ENCODE results near the gene EVL.
"Not testable (repeated sequence)": the region's sequence is repeated elsewhere in the genome, so short reads cannot be mapped to it uniquely, and the experiment has no call there.

EVL gene

GRCh38 chr14:100159865-100160533 lies 94.8 kb downstream of the EVL start:
- FAIRE-seq, result peak; percentile 9
- TF ChIP-seq PAX5 (IDR thresholded peaks at IDR 0.05; ENCODE audit: insufficient read depth, low read length, severe bottlenecking) (no peak), POLR2A (IDR thresholded peaks at IDR 0.05; ENCODE audit: low read depth, low read length) (no peak), POU2F2 (IDR thresholded peaks at IDR 0.05; ENCODE audit: low read depth, low read length) (no peak), POLR2AphosphoS5 (IDR thresholded peaks at IDR 0.05; ENCODE audit: low read depth, low read length) (no peak), TAF1 (IDR thresholded peaks at IDR 0.05; ENCODE audit: low read depth, low read length) (no peak), SPI1 (IDR thresholded peaks at IDR 0.05; ENCODE audit: low read depth, low read length) (no peak)
- no peak for DNase-seq (ENCODE audit: insufficient read length, low spot score)

DNA sequence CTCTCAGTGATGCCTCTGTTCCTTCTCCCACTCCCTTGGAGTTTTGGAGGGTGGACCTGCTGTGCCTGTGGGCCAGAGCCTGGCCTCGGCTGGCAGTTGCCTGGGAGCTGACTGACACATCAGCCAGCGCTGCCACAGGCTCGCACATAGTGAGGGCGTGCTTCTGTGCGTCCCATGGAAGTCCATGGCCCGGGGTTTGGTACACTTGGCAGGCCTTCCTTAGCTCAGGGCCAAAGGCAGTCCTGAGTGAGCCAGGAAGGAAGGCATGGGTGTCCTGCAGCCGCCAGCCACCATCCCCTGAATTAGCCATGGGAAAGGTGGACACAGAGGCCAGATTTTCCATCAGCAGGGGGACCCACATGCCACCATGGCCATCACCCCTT lies 95.3 kb downstream of the EVL start:
- DNase-seq (ENCODE audit: insufficient read length, low spot score) (no peak), FAIRE-seq (no peak)
- TF ChIP-seq PAX5 (IDR thresholded peaks at IDR 0.05; ENCODE audit: insufficient read depth, low read length, severe bottlenecking) (no peak), POLR2AphosphoS5 (IDR thresholded peaks at IDR 0.05; ENCODE audit: low read depth, low read length) (no peak), TAF1 (IDR thresholded peaks at IDR 0.05; ENCODE audit: low read depth, low read length) (no peak), POLR2A (IDR thresholded peaks at IDR 0.05; ENCODE audit: low read depth, low read length) (no peak), SPI1 (IDR thresholded peaks at IDR 0.05; ENCODE audit: low read depth, low read length) (no peak), POU2F2 (IDR thresholded peaks at IDR 0.05; ENCODE audit: low read depth, low read length) (no peak)

GRCh38 chr14:100165376-100165775 lies 100.2 kb downstream of the EVL start:
- FAIRE-seq (no peak), DNase-seq (ENCODE audit: insufficient read length, low spot score) (no peak)
- TF ChIP-seq PAX5 (IDR thresholded peaks at IDR 0.05; ENCODE audit: insufficient read depth, low read length, severe bottlenecking), result no peak
- no peak for TF ChIP-seq TAF1 (IDR thresholded peaks at IDR 0.05; ENCODE audit: low read depth, low read length)
- TF ChIP-seq SPI1 (IDR thresholded peaks at IDR 0.05; ENCODE audit: low read depth, low read length), result no peak
- TF ChIP-seq POLR2AphosphoS5 (IDR thresholded peaks at IDR 0.05; ENCODE audit: low read depth, low read length), result no peak
- TF ChIP-seq POU2F2 (IDR thresholded peaks at IDR 0.05; ENCODE audit: low read depth, low read length), result no peak
- no peak for TF ChIP-seq POLR2A (IDR thresholded peaks at IDR 0.05; ENCODE audit: low read depth, low read length)

DNA sequence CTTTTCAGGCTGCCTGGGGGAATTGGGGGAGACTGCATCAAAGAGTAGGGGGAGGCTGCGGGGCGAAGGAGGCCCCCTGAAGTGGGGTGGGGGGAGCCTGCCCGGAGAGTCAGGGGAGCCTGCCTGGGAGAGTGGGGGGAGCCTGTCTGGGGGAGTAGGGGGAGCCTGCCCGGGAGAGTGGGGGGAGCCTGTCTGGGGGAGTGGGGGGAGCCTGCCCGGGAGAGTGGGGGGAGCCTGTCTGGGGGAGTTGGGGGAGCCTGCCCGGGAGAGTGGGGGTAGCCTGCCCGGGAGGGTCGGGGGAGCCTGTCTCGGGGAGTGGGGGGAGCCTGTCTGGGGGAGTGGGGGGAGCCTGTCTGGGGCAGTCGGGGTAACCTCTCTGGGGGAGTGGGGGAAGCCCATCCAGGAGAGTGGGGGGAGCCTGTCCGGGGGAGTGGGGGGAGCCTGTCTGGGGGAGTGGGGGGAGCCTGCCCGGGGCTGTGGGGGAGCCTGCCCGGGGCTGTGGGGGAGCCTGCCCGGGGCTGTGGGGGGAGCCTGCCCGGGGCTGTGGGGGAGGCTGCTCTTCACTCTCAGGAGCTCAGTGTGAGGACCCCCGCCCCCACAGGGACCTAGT lies 100.7 kb downstream of the EVL start:
- DNase-seq (ENCODE audit: insufficient read length, low spot score), result no peak
- no peak for FAIRE-seq
- no peak for TF ChIP-seq POLR2A (IDR thresholded peaks at IDR 0.05; ENCODE audit: low read depth, low read length)
- TF ChIP-seq POLR2AphosphoS5 (IDR thresholded peaks at IDR 0.05; ENCODE audit: low read depth, low read length), result no peak
- no peak for TF ChIP-seq SPI1 (IDR thresholded peaks at IDR 0.05; ENCODE audit: low read depth, low read length)
- no peak for TF ChIP-seq POU2F2 (IDR thresholded peaks at IDR 0.05; ENCODE audit: low read depth, low read length)
- no peak for TF ChIP-seq PAX5 (IDR thresholded peaks at IDR 0.05; ENCODE audit: insufficient read depth, low read length, severe bottlenecking)
- no peak for TF ChIP-seq TAF1 (IDR thresholded peaks at IDR 0.05; ENCODE audit: low read depth, low read length)

GRCh38 chr14:100168506-100168905 lies 103.3 kb downstream of the EVL start:
- no peak for DNase-seq (ENCODE audit: insufficient read length, low spot score)
- no peak for FAIRE-seq
- TF ChIP-seq PAX5 (IDR thresholded peaks at IDR 0.05; ENCODE audit: insufficient read depth, low read length, severe bottlenecking), result no peak
- no peak for TF ChIP-seq POLR2A (IDR thresholded peaks at IDR 0.05; ENCODE audit: low read depth, low read length)
- no peak for TF ChIP-seq TAF1 (IDR thresholded peaks at IDR 0.05; ENCODE audit: low read depth, low read length)
- TF ChIP-seq SPI1 (IDR thresholded peaks at IDR 0.05; ENCODE audit: low read depth, low read length), result 0 out of 2 replicates have a peak, but pooled peaks have one; percentile 36
- no peak for TF ChIP-seq POLR2AphosphoS5 (IDR thresholded peaks at IDR 0.05; ENCODE audit: low read depth, low read length)

DNA sequence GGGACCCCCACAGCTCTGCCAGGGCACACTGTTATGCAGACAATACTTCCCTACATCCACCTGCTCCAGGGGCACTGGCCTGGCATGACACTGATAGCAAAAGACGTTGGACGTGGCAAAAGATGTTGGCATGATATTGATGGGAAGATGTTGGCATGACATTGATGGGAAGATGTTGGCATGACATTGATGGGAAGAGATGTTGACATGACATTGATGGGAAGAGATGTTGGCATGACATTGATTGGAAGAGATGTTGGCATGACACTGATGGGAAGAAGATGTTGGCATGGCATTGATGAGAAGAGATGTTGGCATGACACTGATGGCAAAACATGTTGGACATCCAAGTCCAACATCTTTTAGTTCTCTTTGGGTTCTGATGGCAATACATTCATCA lies 105.7 kb downstream of the EVL start:
- no peak for DNase-seq (ENCODE audit: insufficient read length, low spot score)
- FAIRE-seq, result peak; percentile 40
- TF ChIP-seq POU2F2 (IDR thresholded peaks at IDR 0.05; ENCODE audit: low read depth, low read length) (no peak), POLR2A (IDR thresholded peaks at IDR 0.05; ENCODE audit: low read depth, low read length) (no peak), POLR2AphosphoS5 (IDR thresholded peaks at IDR 0.05; ENCODE audit: low read depth, low read length) (no peak), TAF1 (IDR thresholded peaks at IDR 0.05; ENCODE audit: low read depth, low read length) (no peak)

GRCh38 chr14:100172811-100173210 lies 107.6 kb downstream of the EVL start:
- no peak for FAIRE-seq
- TF ChIP-seq PAX5 (IDR thresholded peaks at IDR 0.05; ENCODE audit: insufficient read depth, low read length, severe bottlenecking) (no peak), SPI1 (IDR thresholded peaks at IDR 0.05; ENCODE audit: low read depth, low read length) (no peak), POLR2A (IDR thresholded peaks at IDR 0.05; ENCODE audit: low read depth, low read length) (no peak), TAF1 (IDR thresholded peaks at IDR 0.05; ENCODE audit: low read depth, low read length) (no peak), POLR2AphosphoS5 (IDR thresholded peaks at IDR 0.05; ENCODE audit: low read depth, low read length) (no peak), POU2F2 (IDR thresholded peaks at IDR 0.05; ENCODE audit: low read depth, low read length) (no peak)
- DNase-seq (ENCODE audit: insufficient read length, low spot score), result no peak

GRCh38 chr14:100173353-100173752 lies 108.1 kb downstream of the EVL start:
- DNase-seq (ENCODE audit: insufficient read length, low spot score), result no peak
- FAIRE-seq, result no peak
- TF ChIP-seq TAF1 (IDR thresholded peaks at IDR 0.05; ENCODE audit: low read depth, low read length) (no peak), SPI1 (IDR thresholded peaks at IDR 0.05; ENCODE audit: low read depth, low read length) (no peak)

DNA sequence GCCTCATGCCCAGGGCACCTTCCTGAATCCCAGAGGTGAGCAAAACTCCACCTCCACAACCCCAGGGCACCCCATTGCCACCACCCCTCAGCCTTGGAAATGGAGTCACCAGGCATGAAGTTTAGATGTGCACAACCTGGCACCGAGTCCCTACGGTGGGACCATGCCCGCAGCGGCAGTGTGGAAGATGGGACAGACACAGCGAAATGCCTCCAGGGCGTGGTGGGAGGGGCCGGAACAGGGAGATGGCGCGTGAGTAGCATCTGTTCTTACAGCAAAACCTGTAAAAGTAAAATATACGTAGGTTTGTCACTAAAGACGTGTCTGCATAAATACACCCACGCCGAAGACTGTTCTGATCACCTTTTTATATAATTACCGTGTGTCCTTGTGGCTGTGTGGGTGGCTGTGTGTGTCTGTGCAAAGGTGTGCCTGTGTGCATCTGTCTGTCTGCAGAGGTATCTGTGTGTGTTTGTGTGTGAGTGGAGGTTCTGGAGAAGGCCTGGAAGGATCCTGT lies 111.6 kb downstream of the EVL start:
- TF ChIP-seq POLR2A (IDR thresholded peaks at IDR 0.05; ENCODE audit: low read depth, low read length), result no peak
- no peak for TF ChIP-seq POLR2AphosphoS5 (IDR thresholded peaks at IDR 0.05; ENCODE audit: low read depth, low read length)
- no peak for TF ChIP-seq TAF1 (IDR thresholded peaks at IDR 0.05; ENCODE audit: low read depth, low read length)
- TF ChIP-seq POU2F2 (IDR thresholded peaks at IDR 0.05; ENCODE audit: low read depth, low read length), result no peak
- TF ChIP-seq SPI1 (IDR thresholded peaks at IDR 0.05; ENCODE audit: low read depth, low read length), result no peak
- TF ChIP-seq PAX5 (IDR thresholded peaks at IDR 0.05; ENCODE audit: insufficient read depth, low read length, severe bottlenecking), result no peak
- FAIRE-seq (no peak), DNase-seq (ENCODE audit: insufficient read length, low spot score) (no peak)

GRCh38 chr14:100178691-100179090 lies 113.5 kb downstream of the EVL start:
- no peak for DNase-seq (ENCODE audit: insufficient read length, low spot score)
- FAIRE-seq, result no peak
- no peak for TF ChIP-seq POLR2AphosphoS5 (IDR thresholded peaks at IDR 0.05; ENCODE audit: low read depth, low read length)
- no peak for TF ChIP-seq POU2F2 (IDR thresholded peaks at IDR 0.05; ENCODE audit: low read depth, low read length)
- TF ChIP-seq SPI1 (IDR thresholded peaks at IDR 0.05; ENCODE audit: low read depth, low read length), result no peak
- no peak for TF ChIP-seq POLR2A (IDR thresholded peaks at IDR 0.05; ENCODE audit: low read depth, low read length)

DNA sequence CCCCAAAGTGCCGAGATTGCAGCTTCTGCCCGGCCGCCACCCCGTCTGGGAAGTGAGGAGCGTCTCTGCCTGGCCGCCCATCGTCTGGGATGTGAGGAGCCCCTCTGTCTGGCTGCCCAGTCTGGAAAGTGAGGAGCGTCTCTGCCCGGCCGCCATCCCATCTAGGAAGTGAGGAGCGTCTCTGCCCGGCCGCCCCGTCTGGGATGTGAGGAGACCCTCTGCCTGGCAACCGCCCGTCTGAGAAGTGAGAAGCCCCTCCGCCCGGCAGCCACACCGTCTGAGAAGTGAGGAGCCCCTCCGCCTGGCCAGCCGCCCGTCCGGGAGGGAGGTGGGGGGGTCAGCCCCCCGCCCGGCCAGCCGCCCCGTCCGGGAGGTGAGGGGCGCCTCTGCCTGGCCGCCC lies 115.4 kb downstream of the EVL start:
- not testable (repeated sequence) for FAIRE-seq; DNase-seq (ENCODE audit: insufficient read length, low spot score)

DNA sequence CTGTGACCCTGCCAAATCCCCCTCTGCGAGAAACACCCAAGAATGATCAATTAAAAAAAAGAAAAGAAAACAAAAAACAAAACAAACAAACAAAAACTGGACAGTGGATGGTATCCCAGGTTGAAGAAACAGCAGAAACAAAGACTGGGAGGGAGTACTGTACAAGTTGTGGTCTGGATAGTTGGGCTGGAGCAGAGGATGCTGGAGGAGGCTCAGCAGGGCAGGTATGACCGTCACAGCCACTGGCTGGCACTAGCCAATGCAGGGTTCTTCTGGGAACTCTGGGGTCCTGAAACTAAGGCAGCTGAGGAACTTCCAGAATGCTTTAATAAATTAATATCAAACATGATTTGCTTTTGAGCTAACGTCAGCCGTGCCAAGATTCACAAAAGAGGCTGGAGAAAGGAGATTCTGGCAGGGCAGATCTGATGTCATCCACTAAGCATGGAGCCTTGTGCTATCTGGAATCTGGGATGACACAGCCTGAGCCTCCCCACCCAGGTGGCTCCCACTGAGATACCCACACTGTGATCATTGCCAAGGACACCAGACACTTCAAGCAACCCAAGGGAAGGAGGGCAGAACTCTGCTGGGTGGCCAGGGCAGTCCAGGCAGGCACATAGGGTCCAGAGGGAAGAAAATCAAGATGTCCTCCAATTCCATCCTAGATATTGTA lies 116.8 kb downstream of the EVL start:
- not testable (repeated sequence) for DNase-seq (ENCODE audit: insufficient read length, low spot score); FAIRE-seq

Measured in GM12891 (cell line).